ENCODE measurements around the gene TBCD. TPM values are rescaled to one million over a fixed set of nuclear protein-coding genes. Genes with fewer than 3 reads are reported as not detected.
A peak's percentile ranks its signal among the peaks of the same experiment; 100 is the strongest.

The TBCD gene
- total RNA-seq, 1 experiment from 2014 or later: 173 TPM

- Mint-ChIP-seq H3K36me3 (peaks cover 11% of the 10 kb centered on the region), H3K9me3 (no peaks in the 10 kb centered on the region), H3K4me1 (peaks cover 8% of the 10 kb centered on the region), H3K4me3 (no peak overlapping the region), H3K27ac (peak overlapping the region; percentile 93; the same call in 1 of the 2 replicates), H3K27me3 (ENCODE audit: low read depth) (no peaks in the 10 kb centered on the region)
- ChIA-PET POLR2A (no interaction called here), CTCF (interaction anchor here (1.5 to 2.1 kb wide), 2 partner anchors 32 to 88 kb away, joined by 4 to 5 read pairs; no protein-coding TSS in a partner anchor)
- ATAC-seq: no peak
- TF ChIP-seq SMAD3 (CRISPR knock-in tag; IDR thresholded peaks at IDR 0.05; ENCODE audit: borderline replicate concordance) (no peak), SOX15 (CRISPR knock-in tag; IDR thresholded peaks at IDR 0.05) (no peak), NR2C2 (CRISPR knock-in tag; IDR thresholded peaks at IDR 0.05) (no peak), AFF4 (CRISPR knock-in tag; IDR thresholded peaks at IDR 0.05; ENCODE audit: borderline replicate concordance) (no peak), ELF4 (CRISPR knock-in tag; IDR thresholded peaks at IDR 0.05; ENCODE audit: low read depth) (no peak), FOXK1 (CRISPR knock-in tag; IDR thresholded peaks at IDR 0.05) (no peak), FOXP4 (CRISPR knock-in tag; IDR thresholded peaks at IDR 0.05) (no peak), ZNF423 (CRISPR knock-in tag; IDR thresholded peaks at IDR 0.05) (no peak), STAT6 (CRISPR knock-in tag; conservative IDR thresholded peaks at IDR 0.05; ENCODE audit: low read depth) (no peak)
- TF ChIP-seq, protein P1, sequence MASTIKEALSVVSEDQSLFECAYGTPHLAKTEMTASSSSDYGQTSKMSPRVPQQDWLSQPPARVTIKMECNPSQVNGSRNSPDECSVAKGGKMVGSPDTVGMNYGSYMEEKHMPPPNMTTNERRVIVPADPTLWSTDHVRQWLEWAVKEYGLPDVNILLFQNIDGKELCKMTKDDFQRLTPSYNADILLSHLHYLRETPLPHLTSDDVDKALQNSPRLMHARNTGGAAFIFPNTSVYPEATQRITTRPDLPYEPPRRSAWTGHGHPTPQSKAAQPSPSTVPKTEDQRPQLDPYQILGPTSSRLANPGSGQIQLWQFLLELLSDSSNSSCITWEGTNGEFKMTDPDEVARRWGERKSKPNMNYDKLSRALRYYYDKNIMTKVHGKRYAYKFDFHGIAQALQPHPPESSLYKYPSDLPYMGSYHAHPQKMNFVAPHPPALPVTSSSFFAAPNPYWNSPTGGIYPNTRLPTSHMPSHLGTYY (CRISPR knock-in tag; IDR thresholded peaks at IDR 0.05): no peak
- no peak for DNase-seq (ENCODE audit: low spot score)
These were observed 117.7 kb downstream of the TBCD start for GRCh38 chr17:82869536-82869935.

DNA sequence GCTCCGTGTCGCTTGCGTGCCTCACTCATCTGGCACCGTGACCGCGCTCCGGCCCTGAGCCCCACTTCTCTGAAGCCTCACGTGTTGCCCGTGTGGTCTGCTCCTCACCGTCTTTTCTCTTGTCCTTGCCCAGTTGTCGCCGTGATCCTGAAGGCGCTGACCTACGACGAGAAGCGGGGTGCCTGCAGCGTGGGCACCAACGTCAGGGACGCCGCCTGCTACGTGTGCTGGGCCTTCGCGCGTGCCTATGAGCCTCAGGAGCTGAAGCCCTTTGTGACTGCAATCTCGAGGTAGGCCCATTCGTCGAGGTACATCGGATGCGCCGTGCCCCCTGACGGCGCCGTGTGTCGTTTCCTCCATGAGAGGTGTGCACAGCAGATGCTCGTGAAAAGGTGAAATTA lies 118.2 kb downstream of the TBCD start:
- POLR2A ChIA-PET: no interaction called here
- H3K4me1 Mint-ChIP-seq: peaks cover 14% of the 10 kb centered on the region
- no peaks in the 10 kb centered on the region for H3K27me3 Mint-ChIP-seq (ENCODE audit: low read depth)
- no peak for DNase-seq (ENCODE audit: low spot score)
- no peak for ATAC-seq
- peaks cover 11% of the 10 kb centered on the region for H3K36me3 Mint-ChIP-seq
- CTCF ChIA-PET: interaction anchor here (1.5 kb wide), 1 partner anchor 88 kb away, joined by 5 read pairs; no protein-coding TSS in a partner anchor
- H3K4me3 Mint-ChIP-seq: no peak overlapping the region
- H3K9me3 Mint-ChIP-seq: no peaks in the 10 kb centered on the region
- peak overlapping the region; percentile 93 for H3K27ac Mint-ChIP-seq
- TF ChIP-seq MLX (CRISPR knock-in tag; IDR thresholded peaks at IDR 0.05): no peak
- TF ChIP-seq IRF1 (CRISPR knock-in tag; IDR thresholded peaks at IDR 0.05): no peak
- TF ChIP-seq ZNF396 (CRISPR knock-in tag; IDR thresholded peaks at IDR 0.05; ENCODE audit: borderline replicate concordance): no peak
